Suprapubic skin (tissue), 4 donors: Measurements from ENCODE around the gene SST. TPM values are rescaled to one million over a fixed set of nuclear protein-coding genes. Genes with fewer than 3 reads are reported as not detected.

Experiments
- DNase-seq, 2 donors: peaks; one replicate each; pipeline ENCODE4 v3.0.0-alpha.2; 2019; ENCODE audit warnings: low spot score in 2 of 2
- H3K27ac ChIP-seq: fragments of 200-600 bp; sonication (generic); one replicate; pipeline ENCODE4 v1.5.1; 2019
- H3K27me3 ChIP-seq: fragments of 200-600 bp; sonication (generic); one replicate; pipeline ENCODE4 v1.5.1; 2019
- H3K36me3 ChIP-seq: fragments of 200-600 bp; sonication (generic); one replicate; pipeline ENCODE4 v1.5.1; 2019
- H3K4me1 ChIP-seq: fragments of 200-600 bp; sonication (generic); one replicate; pipeline ENCODE4 v1.5.1; 2019
- H3K4me3 ChIP-seq: fragments of 200-600 bp; sonication (generic); one replicate; pipeline ENCODE4 v1.5.1; 2019; ENCODE audit warnings: mild to moderate bottlenecking
- H3K9me3 ChIP-seq: fragments of 200-600 bp; sonication (generic); one replicate; pipeline ENCODE4 v1.5.1; 2019
- EP300 ChIP-seq: sonication (generic); formaldehyde crosslinking; IDR thresholded peaks from one replicate; pipeline ENCODE4 v1.6.1; 2017; ENCODE audit warnings: antibody characterized with exemption
- POLR2A ChIP-seq, 2 donors: fragments of 450-650 bp; IDR thresholded peaks; one replicate each; pipeline ENCODE4 v1.6.1; 2017; ENCODE audit warnings: antibody characterized with exemption in 2 of 2, mild to moderate bottlenecking in 2 of 2, moderate library complexity in 2 of 2
- POLR2AphosphoS5 ChIP-seq, 3 donors: sonication (generic); formaldehyde crosslinking; IDR thresholded peaks; one replicate each; pipeline ENCODE4 v1.6.1; 2017; ENCODE audit warnings: antibody characterized with exemption in 3 of 3
- WGBS: methylation state at CpG from one replicate; pipeline ENCODE4 v1.1.5; 2018; 5-methylcytosine and 5-hydroxymethylcytosine counted together
- total RNA-seq, 4 donors: library from RNA; depleted of rRNA; stranded (reverse); fragments of >200 nt; gene quantifications; one replicate each; pipeline ENCODE4 v1.1.0, GENCODE V29; 2016
- TF ChIP-seq, protein P1 (sequence below), 2 donors: fragments of 200-600 bp in 1 of 2; fragments of 450-650 bp in 1 of 2; sonication (generic) in 1 of 2; IDR thresholded peaks; one replicate each; pipeline ENCODE4 v1.5.1; 2016 to 2019; ENCODE audit warnings: antibody characterized with exemption in 2 of 2, mild to moderate bottlenecking in 1 of 2, moderate library complexity in 1 of 2

The SST gene
- total RNA-seq, 4 donors from 2014 or later: 4.8 TPM; not detected in 3

DNA sequence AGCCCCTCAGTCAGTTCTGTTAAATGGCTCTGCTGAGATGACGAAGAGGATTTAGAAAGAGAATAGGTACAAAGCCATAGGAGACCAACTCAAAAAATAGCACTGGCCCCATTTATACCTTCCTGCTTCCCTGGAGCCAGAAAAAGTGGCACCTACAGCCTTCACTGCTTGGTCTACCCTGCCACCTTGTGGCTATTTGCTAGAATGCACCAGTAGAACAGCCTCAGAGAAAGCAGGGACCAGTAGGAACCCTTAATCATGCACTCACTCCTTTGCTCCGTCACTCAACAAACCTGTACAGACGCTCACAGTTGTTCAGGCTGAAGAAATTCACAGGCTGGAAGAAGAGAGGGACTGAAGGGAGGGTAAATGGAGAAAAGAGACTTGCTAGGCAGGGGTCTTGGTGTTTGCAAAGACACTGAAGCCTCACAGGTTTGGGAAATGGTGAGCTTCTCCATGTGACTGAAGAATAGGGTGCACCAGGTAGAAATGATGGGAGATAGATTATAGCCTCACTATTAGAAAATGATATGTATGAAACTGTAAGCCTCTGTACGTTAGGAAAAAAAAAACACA lies 44.3 kb upstream of the SST start:
- TF ChIP-seq EP300 (no peak), POLR2A (IDR thresholded peaks at IDR 0.05) (no peak), POLR2AphosphoS5 (IDR thresholded peaks at IDR 0.05) (no peak)
- TF ChIP-seq, protein P1, sequence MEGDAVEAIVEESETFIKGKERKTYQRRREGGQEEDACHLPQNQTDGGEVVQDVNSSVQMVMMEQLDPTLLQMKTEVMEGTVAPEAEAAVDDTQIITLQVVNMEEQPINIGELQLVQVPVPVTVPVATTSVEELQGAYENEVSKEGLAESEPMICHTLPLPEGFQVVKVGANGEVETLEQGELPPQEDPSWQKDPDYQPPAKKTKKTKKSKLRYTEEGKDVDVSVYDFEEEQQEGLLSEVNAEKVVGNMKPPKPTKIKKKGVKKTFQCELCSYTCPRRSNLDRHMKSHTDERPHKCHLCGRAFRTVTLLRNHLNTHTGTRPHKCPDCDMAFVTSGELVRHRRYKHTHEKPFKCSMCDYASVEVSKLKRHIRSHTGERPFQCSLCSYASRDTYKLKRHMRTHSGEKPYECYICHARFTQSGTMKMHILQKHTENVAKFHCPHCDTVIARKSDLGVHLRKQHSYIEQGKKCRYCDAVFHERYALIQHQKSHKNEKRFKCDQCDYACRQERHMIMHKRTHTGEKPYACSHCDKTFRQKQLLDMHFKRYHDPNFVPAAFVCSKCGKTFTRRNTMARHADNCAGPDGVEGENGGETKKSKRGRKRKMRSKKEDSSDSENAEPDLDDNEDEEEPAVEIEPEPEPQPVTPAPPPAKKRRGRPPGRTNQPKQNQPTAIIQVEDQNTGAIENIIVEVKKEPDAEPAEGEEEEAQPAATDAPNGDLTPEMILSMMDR (IDR thresholded peaks at IDR 0.05): peak; percentile 72 to 88
- Histone ChIP-seq H3K4me3 (no peak overlapping the region), H3K27me3 (no peaks in the 10 kb centered on the region), H3K27ac (no peak overlapping the region), H3K36me3 (no peaks in the 10 kb centered on the region), H3K9me3 (no peaks in the 10 kb centered on the region), H3K4me1 (no peaks in the 10 kb centered on the region)
- 30% methylated on average over 4 of the region's 4 CpGs for WGBS
- DNase-seq: no peak

DNA sequence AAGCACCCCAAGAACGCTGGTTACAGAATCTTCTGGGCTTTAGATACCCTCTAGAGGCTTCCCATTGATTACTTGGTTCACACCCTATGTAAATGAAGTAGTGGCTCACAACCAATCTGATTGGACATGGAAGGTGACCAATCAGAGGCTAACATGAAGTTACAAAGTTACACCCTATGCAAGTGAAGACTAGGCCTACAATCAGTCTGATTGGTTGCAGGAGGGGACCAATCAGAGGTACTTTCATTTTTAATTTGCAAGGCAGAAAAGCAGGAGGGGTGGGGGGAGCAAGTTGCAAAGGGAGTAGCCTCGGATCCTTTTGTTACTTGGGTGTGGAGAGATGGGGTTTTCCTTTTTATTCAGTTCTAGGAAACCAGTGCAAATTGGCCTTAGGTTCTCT lies 43.3 kb upstream of the SST start:
- no peak overlapping the region for H3K4me3 ChIP-seq
- no peaks in the 10 kb centered on the region for H3K9me3 ChIP-seq
- no peak for DNase-seq
- H3K36me3 ChIP-seq: no peaks in the 10 kb centered on the region
- H3K27me3 ChIP-seq: no peaks in the 10 kb centered on the region
- TF ChIP-seq POLR2AphosphoS5 (IDR thresholded peaks at IDR 0.05) (no peak), EP300 (no peak), POLR2A (IDR thresholded peaks at IDR 0.05) (no peak)
- TF ChIP-seq, protein P1 (IDR thresholded peaks at IDR 0.05): no peak
- H3K27ac ChIP-seq: no peak overlapping the region
- WGBS: 68% methylated on average over 2 of the region's 2 CpGs
- H3K4me1 ChIP-seq: no peaks in the 10 kb centered on the region

DNA sequence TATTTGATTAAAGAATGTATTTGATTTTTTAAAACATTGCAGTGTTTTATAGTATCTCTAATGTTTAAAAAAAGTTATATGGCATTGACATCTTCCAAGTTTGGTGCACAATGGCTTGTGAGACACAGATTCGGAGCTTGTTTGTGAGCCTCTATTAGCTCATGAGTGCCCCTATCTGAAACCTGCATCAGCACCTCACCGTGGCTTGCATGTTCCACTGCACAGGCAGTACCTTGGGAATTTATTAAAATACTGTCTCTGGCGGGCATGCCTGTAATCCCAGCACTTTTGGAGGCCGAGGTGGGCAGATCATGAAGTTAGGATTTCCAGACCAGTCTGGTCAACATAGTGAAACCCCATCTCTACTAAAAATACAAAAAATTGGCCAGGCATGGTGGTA lies 39.0 kb upstream of the SST start:
- Histone ChIP-seq H3K9me3 (no peaks in the 10 kb centered on the region), H3K4me1 (no peaks in the 10 kb centered on the region), H3K27me3 (no peaks in the 10 kb centered on the region), H3K4me3 (no peak overlapping the region), H3K36me3 (no peaks in the 10 kb centered on the region), H3K27ac (no peak overlapping the region)
- no peak for DNase-seq
- TF ChIP-seq, protein P1 (IDR thresholded peaks at IDR 0.05): no peak
- no peak for TF ChIP-seq POLR2A (IDR thresholded peaks at IDR 0.05)
- TF ChIP-seq POLR2AphosphoS5 (IDR thresholded peaks at IDR 0.05): no peak
- 88% methylated on average over 4 of the region's 4 CpGs for WGBS

DNA sequence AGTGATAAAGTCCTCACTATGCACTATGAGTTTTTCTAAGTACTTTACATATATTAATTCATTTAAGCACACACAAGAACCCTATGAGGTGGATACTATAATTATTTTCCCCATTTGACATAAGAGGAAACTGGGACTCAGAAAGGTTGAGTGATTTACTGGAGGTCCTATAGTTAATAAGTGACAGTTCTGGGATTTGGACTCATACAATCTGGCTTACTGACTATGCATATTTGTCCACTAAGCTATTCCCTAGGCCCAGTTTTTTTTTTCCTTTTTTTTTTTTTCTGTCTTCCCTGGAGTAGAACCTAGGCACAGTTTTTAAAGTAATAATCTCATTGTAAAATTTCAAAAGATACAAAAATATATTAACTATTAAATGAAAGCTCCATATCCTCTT lies 38.5 kb upstream of the SST start:
- Histone ChIP-seq H3K4me3 (no peak overlapping the region), H3K36me3 (no peaks in the 10 kb centered on the region), H3K27me3 (no peaks in the 10 kb centered on the region), H3K4me1 (no peaks in the 10 kb centered on the region), H3K27ac (no peak overlapping the region), H3K9me3 (no peaks in the 10 kb centered on the region)
- no peak for TF ChIP-seq EP300
- TF ChIP-seq POLR2AphosphoS5 (IDR thresholded peaks at IDR 0.05): no peak
- TF ChIP-seq, protein P1 (IDR thresholded peaks at IDR 0.05): no peak
- TF ChIP-seq POLR2A (IDR thresholded peaks at IDR 0.05): no peak
- DNase-seq: no peak

DNA sequence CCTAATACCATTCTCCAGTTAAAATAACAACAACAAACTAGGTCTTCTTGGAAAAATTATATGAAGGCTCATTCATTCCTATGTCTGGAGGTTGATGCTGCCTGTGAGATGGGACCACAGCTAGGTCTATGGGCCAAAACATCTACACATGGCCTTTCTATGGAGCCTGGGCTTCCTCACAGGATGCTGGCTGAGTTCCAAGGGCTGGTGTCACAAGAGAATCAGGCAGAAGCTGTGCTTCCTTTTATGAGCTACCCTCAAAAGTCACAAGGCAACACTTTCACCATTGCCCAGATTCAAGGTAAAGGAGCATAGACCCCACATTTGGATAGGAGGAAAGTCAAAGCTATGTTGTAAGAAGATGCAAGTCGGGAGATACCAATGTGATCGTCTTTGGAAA lies 36.8 kb upstream of the SST start:
- H3K4me1 ChIP-seq: no peaks in the 10 kb centered on the region
- TF ChIP-seq, protein P1 (IDR thresholded peaks at IDR 0.05): no peak
- TF ChIP-seq POLR2A (IDR thresholded peaks at IDR 0.05): no peak
- TF ChIP-seq POLR2AphosphoS5 (IDR thresholded peaks at IDR 0.05): no peak
- TF ChIP-seq EP300: no peak
- no peak for DNase-seq
- no peaks in the 10 kb centered on the region for H3K27me3 ChIP-seq
- WGBS: 93% methylated on average over 2 of the region's 2 CpGs
- no peak overlapping the region for H3K4me3 ChIP-seq
- no peaks in the 10 kb centered on the region for H3K9me3 ChIP-seq
- H3K27ac ChIP-seq: no peak overlapping the region
- H3K36me3 ChIP-seq: no peaks in the 10 kb centered on the region
